Keratinocyte (primary cell): Measurements from ENCODE around the gene MYO10. TPM values are rescaled to one million over a fixed set of nuclear protein-coding genes. Genes with fewer than 3 reads are reported as not detected.

Experiments
- DNase-seq: peaks from one replicate; pipeline ENCODE4 v3.0.0-alpha.2; 2011; ENCODE audit warnings: low read depth, missing footprints, low spot score
- FAIRE-seq: peaks from 2 replicates; lab custom pipeline; 2011; peaks lifted over from hg19 to GRCh38; lab: Jason Lieb, UNC
- H2AFZ ChIP-seq: 2 replicates; pipeline ENCODE4 v1.6.0; 2012; ENCODE audit warnings: low read length, control low read depth, inconsistent platforms; ENCODE audit not compliant: control insufficient read depth
- H3K27ac ChIP-seq: 2 replicates; pipeline ENCODE4 v1.5.1; 2011; ENCODE audit warnings: low read length; ENCODE audit not compliant: control insufficient read depth, insufficient read depth
- H3K27me3 ChIP-seq: 3 replicates; pipeline ENCODE4 v1.6.0; 2011; ENCODE audit warnings: low read length; ENCODE audit not compliant: control insufficient read depth, insufficient read depth; ENCODE audit errors: extremely low read depth
- H3K36me3 ChIP-seq, 2 experiments: 2 replicates in 1 of 2; 3 replicates in 1 of 2; pipeline ENCODE4 v1.5.1; 2011; ENCODE audit warnings: low read length in 2 of 2, mild to moderate bottlenecking in 1 of 2; ENCODE audit not compliant: control insufficient read depth in 2 of 2, insufficient read depth in 2 of 2; ENCODE audit errors: extremely low read depth in 1 of 2
- H3K4me1 ChIP-seq: 3 replicates; pipeline ENCODE4 v1.5.1; 2011; ENCODE audit warnings: low read length; ENCODE audit not compliant: control insufficient read depth, insufficient read depth; ENCODE audit errors: extremely low read depth
- H3K4me2 ChIP-seq: 3 replicates; pipeline ENCODE4 v1.6.0; 2011; ENCODE audit warnings: low read depth, low read length; ENCODE audit not compliant: control insufficient read depth, insufficient read depth; ENCODE audit errors: extremely low read depth
- H3K4me3 ChIP-seq, 3 experiments: fragments of 200-600 bp in 1 of 3; sonication (generic) in 1 of 3; 2 replicates in 2 of 3; 3 replicates in 1 of 3; pipeline ENCODE4 v1.5.1; 2011 to 2016; ENCODE audit warnings: low read length in 3 of 3, mild to moderate bottlenecking in 3 of 3, control low read depth in 2 of 3, inconsistent platforms in 1 of 3, low read depth in 1 of 3, mixed read lengths in 1 of 3, mixed run types in 1 of 3, moderate library complexity in 1 of 3; ENCODE audit not compliant: control insufficient read depth in 2 of 3, insufficient read depth in 2 of 3; ENCODE audit errors: extremely low read depth in 1 of 3
- H3K79me2 ChIP-seq: 2 replicates; pipeline ENCODE4 v1.6.0; 2012; ENCODE audit warnings: low read length; ENCODE audit not compliant: control insufficient read depth, insufficient read depth
- H3K9ac ChIP-seq: 3 replicates; pipeline ENCODE4 v1.6.0; 2011; ENCODE audit warnings: low read length; ENCODE audit not compliant: control insufficient read depth, insufficient read depth; ENCODE audit errors: extremely low read depth
- H3K9me1 ChIP-seq: 3 replicates; pipeline ENCODE4 v1.6.0; 2011; ENCODE audit warnings: low read length; ENCODE audit not compliant: control insufficient read depth, insufficient read depth; ENCODE audit errors: extremely low read depth
- H3K9me3 ChIP-seq: 2 replicates; pipeline ENCODE4 v1.5.1; 2012; ENCODE audit warnings: low read depth, low read length; ENCODE audit not compliant: control insufficient read depth
- H4K20me1 ChIP-seq: 3 replicates; pipeline ENCODE4 v1.6.0; 2011; ENCODE audit warnings: low read length; ENCODE audit not compliant: control insufficient read depth, insufficient read depth; ENCODE audit errors: extremely low read depth
- CTCF ChIP-seq, 3 experiments: IDR thresholded peaks in 1 of 3; conservative IDR thresholded peaks in 1 of 3; optimal IDR thresholded peaks in 1 of 3; 2 replicates in 2 of 3; 3 replicates in 1 of 3; pipeline versions ENCODE3 to v1.5.1; 2011; ENCODE audit warnings: low read length in 3 of 3, mild to moderate bottlenecking in 3 of 3, moderate library complexity in 2 of 3, control low read depth in 1 of 3, inconsistent platforms in 1 of 3; ENCODE audit not compliant: insufficient read depth in 2 of 3; ENCODE audit errors: extremely low read depth in 1 of 3
- EZH2 ChIP-seq: IDR thresholded peaks from one replicate; pipeline ENCODE4 v1.6.1; 2012; ENCODE audit warnings: inconsistent platforms, mild to moderate bottlenecking, low read length, moderate library complexity
- dilution Hi-C: fragments of 300-500 bp; cut with MboI; formaldehyde crosslinking; loops from one replicate; pipeline ENCODE4 v1.7.0; 2020; ENCODE audit warnings: low sequenced_read_pairs; ENCODE audit not compliant: extremely low pct_ligation_motif_present
- polyA plus RNA-seq, 5 experiments: library from polyadenylated mRNA; depleted of rRNA in 3 of 5; stranded (reverse) in 3 of 5; stranded (forward) in 1 of 5; unstranded in 1 of 5; fragments of >200 nt; gene quantifications; 1 replicate in 1 of 5; 2 replicates in 3 of 5; 3 replicates in 1 of 5; pipeline versions ENCODE4 v1.2.1 to v1.2.3, GENCODE V29; 2011 to 2012; ENCODE audit warnings: missing spikeins in 2 of 5, low read depth in 1 of 5, low replicate concordance in 1 of 5

Gene MYO10
- polyA plus RNA-seq, 1 donor (not counting 4 experiments of a cell fraction or from before 2014, with no cell fraction given), result 22.0 TPM

GRCh38 chr5:16902846-16903245 is 33.2 kb downstream of the MYO10 start:
- H3K27me3 ChIP-seq, result no peaks in the 10 kb centered on the region
- H3K9me1 ChIP-seq, result peaks cover 8% of the 10 kb centered on the region
- FAIRE-seq (no peak), DNase-seq (no peak)
- no peak overlapping the region for H3K9ac ChIP-seq
- no peaks in the 10 kb centered on the region for H3K9me3 ChIP-seq
- dilution Hi-C loops, result no loop called here
- TF ChIP-seq CTCF (optimal IDR thresholded peaks at IDR 0.05 in 1 of 3, IDR thresholded peaks at IDR 0.05 in 1 of 3, conservative IDR thresholded peaks at IDR 0.05 in 1 of 3; ENCODE audit: extremely low read depth in 1 of 3, insufficient read depth in 2 of 3, low read length in 3 of 3) (no peak), EZH2 (no peak)
- peaks cover 16% of the 10 kb centered on the region for H3K4me1 ChIP-seq
- no peak overlapping the region for H3K4me3 ChIP-seq
- H3K27ac ChIP-seq, result no peak overlapping the region
- no peak overlapping the region for H3K4me2 ChIP-seq
- H2AFZ ChIP-seq, result no peak overlapping the region
- H3K36me3 ChIP-seq, result peaks cover 0 to 2% of the 10 kb centered on the region in 2 experiments
- peaks cover 99% of the 10 kb centered on the region for H3K79me2 ChIP-seq
- H4K20me1 ChIP-seq, result peaks cover 54% of the 10 kb centered on the region

- FAIRE-seq, result no peak
Observed at GRCh38 chr5:16901021-16901644, 35.0 kb downstream of the MYO10 start.

More at GRCh38 chr5:16901021-16901644, 35.0 kb downstream of the MYO10 start:
- dilution Hi-C loops, result no loop called here
- Histone ChIP-seq H3K36me3 (peaks cover 0 to 2% of the 10 kb centered on the region in 2 experiments), H3K4me3 (no peak overlapping the region), H3K4me2 (no peak overlapping the region), H3K9me3 (no peaks in the 10 kb centered on the region), H3K4me1 (peaks cover 26% of the 10 kb centered on the region), H3K9me1 (peaks cover 5% of the 10 kb centered on the region), H2AFZ (no peak overlapping the region), H4K20me1 (peaks cover 56% of the 10 kb centered on the region), H3K27ac (no peak overlapping the region), H3K79me2 (peaks cover 99% of the 10 kb centered on the region), H3K27me3 (no peaks in the 10 kb centered on the region), H3K9ac (no peak overlapping the region)
- TF ChIP-seq CTCF (optimal IDR thresholded peaks at IDR 0.05 in 1 of 3, IDR thresholded peaks at IDR 0.05 in 1 of 3, conservative IDR thresholded peaks at IDR 0.05 in 1 of 3; ENCODE audit: extremely low read depth in 1 of 3, insufficient read depth in 2 of 3, low read length in 3 of 3) (no peak), EZH2 (no peak)
- DNase-seq, result no peak
